AML-193 (cell line): ENCODE data around the gene TWIST2.

Experiments used
- DNase-seq, 2 experiments: peaks; one replicate each; lab custom pipeline; 2025; lab: John Stamatoyannopoulos, UW

TWIST2 gene

DNA sequence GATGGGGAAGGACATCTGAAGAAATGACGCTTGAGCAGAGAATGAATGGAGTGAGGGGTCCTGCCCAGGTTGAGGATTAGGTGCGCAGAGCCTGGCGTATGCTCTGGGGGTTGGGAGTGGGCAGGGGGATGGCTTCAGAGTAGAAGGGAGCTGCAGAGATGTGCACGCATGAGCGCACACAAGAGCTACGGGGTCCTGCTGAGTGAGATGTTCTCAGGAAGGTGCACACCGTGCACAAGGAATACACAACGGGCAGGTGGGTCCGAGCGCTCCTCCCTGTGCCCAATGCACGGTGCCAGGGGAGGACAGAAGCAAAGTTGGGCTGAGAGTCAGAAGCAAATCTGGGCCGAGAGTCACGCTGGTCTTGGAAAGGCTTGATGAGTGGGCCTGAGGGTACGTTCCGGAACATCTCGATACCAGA is 25.5 kb downstream of the TWIST2 start:
- DNase-seq = no peak

DNA sequence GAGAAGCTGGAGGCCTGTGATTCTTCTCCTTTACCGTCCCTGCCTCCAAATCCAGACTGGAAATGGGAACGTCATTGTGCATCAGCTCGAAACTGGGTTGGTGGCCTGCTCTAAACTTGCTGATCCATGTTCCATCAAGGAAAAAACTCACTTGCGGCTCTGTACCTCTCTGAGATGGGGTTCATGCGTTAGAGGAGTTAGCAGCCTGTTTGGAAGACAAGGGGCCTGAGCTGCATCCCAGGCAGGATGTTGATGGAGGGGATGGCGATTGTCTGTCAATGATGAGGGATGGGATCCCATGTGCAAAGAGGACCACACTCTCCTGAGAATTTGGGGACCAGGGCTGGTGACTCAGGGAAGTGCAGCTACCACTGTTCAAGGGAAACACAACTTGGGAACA is 26.0 kb downstream of the TWIST2 start:
- DNase-seq = no peak

DNA sequence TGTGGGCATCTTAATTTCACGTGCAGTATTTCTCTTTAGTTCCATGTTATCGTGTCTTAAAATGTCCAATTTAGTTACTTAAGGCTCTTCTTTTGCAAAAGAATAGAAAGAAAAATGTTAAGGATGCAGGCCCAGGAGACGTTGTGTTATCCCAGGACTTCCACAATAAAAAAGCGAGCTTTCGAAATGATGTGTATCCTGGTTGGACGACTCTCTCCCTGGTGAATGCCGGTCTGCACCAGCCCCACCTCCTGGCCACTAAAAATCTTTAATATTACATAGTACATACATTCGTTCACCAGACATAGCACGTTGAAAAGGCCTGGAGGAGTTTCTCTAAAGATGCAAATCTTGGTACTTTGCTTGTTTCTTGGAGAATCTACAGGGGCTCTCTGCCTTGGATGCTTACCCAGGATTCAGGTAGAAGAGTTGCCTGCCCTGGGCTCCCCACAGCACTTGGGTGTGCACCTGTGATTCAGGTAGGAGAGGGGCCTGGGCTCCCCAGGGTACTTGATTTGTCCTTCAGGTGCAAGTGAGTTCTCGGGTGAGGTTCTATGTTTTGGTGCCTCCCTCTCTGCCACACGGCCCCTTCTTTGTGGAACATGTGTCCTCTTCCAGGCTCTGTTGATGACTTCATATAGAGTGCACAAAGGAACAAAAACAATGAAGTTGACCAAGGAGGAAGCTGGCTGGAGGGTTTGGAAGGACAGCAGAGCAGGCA is 26.6 kb downstream of the TWIST2 start:
- DNase-seq = no peak

DNA sequence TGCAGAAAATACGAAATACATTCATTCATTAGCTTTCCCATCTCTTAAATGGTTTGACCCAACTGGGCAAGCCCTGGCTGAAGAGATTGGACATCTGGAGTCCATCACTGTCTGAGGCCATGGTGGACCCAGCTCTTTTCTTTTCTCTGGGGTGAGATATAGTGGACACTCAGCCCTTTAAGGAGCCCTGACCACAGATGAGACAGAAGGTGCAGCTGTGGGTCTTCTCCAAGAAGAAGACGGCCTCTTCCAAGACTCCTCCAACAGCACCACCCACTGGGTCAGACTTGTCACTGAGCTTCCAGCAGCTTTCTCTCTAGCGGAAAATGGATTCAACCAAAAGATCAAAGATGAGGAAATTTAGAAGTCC is 27.2 kb downstream of the TWIST2 start:
- no peak for DNase-seq

DNA sequence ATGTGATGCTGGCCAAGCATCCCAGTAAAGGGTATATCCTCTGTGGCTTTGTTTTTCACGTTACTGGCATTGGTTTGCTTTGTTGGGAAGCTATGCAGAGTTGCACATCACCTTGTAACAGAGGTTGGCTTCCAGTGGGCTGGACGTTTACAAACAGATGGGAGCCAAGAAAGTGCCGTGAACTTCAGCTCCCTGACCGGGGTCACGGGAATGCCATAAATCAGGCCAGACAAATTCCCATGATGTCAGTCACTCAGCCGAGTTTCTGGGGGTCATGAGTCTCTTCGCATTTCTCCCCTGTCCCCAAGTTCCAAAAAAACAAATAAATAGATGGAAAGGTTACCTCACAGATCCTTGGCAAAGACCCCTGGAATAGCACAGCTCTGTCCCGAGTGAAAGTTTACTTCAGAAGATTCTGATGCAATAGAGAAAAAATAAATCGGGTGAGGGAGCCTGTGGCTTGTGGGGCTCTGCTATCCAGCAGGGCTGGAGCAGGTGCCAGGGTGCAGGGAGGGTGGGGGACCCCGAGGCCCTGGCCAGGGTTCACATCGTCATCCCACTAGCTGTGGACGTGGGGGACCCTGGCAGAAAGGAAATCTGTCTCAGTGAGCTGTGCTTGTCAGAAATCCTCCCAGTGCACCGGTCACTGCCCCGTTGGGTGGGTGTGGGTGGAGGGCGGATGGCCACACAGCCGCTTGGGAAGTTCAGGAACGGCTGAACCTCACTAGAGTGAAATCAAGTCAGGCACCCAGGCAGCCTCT is 27.8 kb downstream of the TWIST2 start:
- DNase-seq = no peak

DNA sequence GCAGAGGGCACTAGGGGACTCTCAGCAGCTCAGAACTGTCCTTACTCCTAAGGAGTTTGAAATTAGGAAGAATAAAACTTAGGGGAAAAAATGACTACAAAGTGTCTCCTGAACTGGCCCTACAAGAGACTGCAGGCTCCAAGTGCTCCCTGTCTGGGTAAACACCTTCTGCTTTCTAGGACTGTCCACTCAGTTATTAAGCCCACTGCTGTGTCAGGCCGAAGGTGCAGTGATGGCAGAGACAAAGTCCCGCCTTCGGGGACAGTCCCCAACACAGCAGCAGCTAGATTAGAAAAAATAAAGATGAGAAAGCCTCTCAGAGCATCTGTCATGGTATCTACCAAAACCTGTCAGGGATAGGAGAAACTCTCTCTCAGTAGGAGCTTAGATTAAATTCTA is 28.3 kb downstream of the TWIST2 start:
- no peak for DNase-seq

DNA sequence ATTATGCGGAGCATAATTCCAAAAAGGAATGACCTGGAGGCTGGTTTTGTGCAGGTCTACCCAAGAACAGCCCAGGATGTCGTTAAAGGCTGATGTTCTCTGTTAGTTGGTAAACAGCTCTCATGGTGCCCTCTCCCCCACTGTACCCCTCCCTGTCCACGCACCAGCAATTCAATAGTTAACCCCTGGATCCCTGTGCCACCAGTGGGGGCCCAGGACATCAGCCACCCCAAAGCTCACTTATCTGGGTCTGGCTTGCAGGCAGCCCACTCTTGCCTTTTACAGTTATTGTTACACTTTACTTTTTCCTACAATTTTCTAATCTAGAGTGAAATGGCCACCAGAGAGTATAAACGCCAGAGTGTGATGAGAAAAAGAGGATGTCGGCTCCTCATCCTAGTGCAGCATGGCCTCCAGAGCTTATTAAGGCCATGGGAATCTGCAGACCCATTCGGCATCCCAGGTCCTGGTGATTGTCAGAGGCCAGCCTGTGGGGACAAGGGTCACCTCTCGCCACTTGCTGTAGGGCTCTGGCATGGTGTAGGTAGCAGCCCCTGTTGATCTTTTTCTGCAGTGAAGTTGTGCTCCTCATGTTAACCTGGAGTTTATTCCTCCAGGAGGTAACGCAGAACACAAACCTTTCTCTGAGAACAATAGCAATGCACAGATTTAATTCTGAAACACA is 30.3 kb downstream of the TWIST2 start:
- no peak for DNase-seq

DNA sequence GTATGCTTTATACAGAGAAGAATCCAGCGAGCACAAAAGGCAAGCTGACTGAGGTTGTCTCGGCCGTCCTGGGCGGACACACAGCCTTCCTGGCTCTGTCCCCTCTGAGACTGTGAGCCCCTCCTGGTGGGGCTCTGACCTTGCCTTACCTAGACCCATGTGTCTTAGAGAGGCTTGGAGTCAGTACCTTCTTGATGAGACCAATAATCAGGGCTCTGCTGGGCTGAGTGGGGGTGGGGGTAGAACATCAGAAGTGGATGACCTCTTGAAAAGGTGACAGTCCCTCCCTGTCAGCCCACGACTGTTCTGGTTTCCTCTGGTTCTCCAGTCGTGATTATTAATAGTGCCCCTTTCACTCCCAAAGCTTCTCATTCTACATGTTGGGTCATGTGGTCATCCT is 31.2 kb downstream of the TWIST2 start:
- DNase-seq = no peak

DNA sequence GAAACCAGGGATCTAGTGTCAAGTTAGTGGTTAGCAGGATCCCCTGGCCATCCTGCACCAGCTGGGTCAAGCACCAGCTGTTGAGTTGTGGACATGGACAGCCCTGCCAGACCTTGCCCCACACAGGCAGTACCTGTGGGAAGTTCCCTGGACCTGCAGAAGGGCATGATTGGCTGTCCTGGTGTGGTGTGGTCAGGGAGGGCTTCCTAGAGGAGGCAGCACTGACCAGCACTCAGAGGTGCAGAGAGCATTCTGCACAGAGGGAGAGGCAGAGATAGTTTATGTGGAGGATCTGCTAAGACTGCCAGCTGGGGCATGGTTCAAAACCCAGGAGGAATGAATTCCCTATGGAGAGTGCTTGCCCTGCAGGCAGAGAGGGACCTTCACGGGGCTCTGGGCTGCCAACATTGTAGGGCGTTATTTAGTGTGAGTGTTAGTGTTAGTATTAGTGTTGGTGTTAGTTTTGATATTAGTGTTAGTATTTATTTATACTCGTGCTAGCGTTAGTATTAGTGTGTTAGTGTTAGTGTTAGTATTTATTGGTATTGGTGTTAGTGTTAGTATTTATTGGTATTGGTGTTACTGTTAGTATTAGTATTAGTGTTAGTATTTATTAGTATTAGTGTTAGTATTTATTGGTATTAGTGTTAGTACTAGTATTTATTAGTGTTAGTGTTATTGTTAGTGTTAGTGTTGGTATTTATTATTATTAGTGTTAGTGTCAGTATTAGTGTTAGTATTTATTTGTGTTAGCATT is 31.9 kb downstream of the TWIST2 start:
- DNase-seq = no peak

DNA sequence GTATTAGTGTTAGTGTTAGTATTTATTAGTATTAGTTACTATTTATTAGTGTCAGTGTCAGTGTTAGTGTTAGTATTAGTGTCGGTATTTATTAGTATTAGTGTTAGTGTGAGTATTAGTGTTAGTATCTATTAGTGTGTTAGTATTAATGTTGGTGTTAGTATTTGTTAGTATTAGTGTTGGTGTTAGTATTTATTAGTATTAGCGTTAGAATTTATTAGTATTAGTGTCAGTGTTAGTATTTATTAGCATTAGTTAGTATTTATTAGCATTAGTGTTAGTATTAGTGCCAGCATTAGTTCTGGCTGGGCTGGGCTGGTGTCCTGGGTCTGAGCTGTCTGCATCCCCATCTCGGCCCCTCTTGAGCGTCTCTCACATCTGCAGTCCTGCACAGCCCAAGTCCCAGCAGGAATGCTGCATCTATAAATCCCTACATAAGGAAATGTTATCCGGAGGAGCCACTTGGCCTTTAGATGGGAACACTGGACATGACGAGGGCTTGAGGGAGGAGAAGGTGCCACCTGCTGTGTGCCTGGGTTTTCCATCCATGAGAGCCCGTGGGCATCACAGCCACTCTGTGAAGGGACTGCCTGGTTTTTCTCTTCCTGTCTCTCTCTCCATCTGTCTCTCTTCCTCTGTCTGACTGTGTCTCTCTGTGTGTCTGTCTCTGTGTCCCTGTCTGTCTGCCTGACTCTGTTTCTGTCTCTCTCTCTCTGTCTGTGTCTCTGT is 33.6 kb downstream of the TWIST2 start:
- no peak for DNase-seq

DNA sequence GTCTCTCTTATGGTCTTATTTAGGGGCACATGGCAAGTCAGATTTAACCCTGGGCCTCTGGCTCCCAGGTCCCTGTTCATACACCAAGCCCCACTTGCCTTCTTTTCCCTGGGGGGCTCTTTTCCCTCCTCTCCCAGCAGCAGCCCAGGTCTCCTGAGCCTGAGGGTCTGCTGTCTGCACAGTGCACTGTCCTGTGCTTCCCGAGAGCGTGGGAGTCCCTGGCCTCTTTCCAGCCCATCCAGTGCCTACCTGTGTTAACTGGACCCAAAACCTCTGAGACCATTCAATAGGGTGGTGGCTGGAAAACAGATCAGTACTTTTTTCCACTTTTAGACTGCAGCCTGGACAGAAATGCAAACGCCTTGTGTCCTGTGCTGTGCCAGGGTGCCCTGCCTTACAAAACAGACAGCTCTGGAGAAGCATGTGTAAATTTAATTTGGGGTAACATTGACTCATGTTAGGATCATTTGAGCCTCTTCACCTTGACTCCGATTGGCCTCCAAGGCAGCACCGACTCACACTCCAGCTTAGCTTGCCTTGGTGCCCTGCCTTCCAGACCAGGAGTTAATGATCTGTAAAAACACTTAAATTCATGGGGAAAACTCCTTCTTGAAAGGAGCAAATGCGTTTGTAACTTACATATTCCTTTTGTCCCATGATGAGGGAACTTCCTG is 34.3 kb downstream of the TWIST2 start:
- no peak for DNase-seq

DNA sequence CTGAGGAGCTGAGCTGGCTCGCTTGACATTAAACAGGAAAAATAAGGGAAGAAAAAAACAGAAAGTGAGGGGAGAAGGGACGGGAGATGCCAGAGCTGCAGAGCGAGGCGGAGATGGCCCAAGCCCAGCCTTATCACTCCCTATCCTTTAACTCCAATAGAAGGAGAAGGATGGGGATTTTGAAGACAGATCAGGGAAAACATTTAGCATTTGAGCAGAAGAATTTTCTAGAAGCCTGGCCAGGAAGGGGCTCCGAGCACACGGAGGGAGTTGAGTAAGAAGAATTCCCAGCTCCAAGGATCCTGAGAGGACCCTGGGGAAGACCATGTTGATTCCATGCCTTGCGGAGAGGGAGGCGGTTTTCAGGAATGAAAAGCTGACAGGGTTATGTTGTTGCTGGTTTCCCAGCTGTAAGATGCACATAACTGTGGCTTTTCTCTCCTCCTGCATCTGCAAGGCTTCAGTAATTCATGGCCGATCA is 35.6 kb downstream of the TWIST2 start:
- DNase-seq = no peak

DNA sequence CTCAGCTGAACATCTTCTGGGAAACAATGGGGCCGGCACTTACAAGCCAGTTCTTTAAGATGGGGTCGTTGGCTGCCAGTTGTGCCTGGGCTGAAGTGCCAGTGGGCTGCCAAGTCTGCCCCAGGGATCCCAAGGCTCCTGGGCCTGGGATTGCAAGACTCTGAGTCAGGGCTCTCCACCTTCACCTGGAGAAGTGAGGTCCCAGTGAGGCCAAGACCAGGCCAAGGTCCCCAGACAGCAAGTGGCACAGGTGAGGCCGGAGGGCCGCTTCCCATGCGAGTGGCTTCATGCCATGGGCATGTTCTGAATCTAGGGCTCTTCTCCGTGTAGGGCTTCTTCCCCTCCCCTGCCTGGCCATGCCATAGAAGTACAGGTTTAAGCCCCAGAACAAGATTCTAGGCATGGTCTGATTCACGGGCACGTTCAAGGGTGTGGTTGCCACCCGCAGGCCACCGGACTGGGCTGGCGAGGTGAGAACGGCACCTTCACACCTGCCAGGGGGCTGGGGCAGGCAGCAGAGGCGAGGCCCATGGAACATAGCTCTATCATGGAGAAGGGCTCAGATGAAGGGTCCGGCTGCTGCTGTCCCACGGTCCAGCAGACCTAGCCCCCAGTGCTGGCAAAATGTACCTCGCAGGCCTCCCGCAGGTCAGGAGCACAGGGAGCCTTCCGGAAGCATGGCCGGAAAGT is 36.4 kb downstream of the TWIST2 start:
- no peak for DNase-seq

DNA sequence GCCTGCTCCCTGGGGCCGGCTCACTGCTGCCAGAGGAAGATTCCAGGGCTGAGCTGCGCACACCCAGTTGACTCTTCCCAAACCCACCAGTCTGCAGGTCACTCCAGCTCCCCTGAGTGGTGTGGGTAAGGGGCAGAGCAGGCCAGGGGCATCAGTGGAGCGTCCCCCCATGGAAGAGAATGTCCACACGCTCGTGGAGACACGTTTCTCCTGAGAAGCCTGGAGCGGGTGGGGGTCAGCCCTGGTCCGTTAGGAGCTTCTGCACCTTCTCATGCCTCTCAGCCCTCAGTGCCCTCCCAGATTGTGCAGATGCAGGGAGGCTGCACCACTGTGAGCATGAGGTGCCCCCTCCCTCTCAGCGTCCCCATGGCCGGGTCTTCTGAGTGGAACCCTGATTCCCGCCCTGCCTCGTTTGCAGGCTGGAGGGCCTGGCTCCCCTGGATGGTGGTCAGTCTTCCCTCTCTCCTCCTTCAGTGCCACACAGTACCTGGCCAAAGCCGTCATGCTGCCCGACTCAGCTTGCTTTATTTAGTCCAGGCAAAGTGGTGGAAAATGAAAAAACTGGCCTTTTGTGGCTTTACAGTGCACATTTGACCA is 37.0 kb downstream of the TWIST2 start:
- DNase-seq = no peak

DNA sequence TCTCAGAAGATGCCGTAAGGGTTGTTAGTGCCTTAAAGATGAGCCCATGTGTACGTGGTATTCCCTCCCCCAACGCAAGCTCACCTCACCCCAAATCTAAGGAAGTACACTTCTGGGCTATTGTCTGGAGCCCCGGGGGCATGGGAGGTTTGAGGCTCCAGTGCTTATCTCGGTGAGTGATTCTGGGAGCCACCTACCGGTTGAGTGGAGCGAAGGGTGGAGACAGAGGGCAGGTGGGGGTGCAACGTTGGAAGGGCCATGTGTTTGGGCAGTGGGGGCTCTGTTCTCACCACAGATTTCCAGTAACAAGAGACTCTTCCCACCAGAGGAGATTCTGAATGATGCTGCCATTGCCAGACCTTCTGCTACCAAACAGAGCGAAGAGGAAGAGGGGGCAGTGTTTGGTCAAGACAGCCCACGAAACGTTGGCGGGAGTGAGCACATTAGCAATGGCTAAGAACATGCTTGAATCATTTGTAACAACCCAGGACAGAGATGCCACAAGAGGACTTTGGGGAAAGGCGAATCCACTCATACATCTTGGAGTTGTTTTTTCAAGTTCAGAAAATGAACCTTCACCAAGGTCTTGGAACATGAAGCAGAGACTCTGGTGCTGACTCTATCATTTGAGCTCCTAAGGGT is 38.7 kb downstream of the TWIST2 start:
- no peak for DNase-seq

DNA sequence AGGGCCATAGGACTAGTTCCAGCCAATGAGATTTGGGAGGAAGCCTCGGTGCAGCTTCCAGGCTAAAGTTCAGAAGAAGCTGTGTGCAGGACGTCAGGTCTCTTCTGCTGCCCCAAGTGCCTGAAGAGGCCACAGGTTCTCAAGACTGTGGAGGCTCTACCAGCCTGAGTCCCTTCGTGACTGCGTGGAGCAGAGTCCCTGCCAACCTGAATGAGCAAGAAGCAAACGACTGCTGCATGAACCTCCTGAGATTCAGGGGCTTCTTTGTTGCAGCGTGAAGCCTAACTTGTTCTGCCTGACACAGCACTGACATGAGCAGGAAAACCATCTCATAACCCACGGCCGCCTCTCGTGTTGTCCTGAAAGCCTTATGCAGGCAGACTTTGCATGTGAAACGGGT is 39.7 kb downstream of the TWIST2 start:
- DNase-seq = no peak

DNA sequence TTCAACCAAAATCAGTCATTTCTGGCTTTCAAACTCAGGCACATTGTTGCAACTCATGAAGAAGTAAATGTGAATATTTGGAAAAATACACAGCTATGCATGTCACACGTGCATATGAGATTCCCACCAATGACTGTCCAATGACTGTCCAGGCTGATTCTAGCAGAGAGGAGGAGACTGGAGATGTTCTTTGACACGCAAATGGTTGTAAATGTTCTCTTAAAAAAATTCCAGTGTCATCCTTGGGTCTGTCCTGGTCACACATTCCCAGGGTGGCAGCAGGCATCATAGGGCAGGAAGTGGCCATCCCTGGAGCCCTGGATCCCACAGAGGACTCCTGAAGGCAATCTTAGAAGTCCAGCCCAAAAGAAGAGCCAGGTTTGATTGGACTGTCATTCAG is 40.9 kb downstream of the TWIST2 start:
- DNase-seq = no peak

DNA sequence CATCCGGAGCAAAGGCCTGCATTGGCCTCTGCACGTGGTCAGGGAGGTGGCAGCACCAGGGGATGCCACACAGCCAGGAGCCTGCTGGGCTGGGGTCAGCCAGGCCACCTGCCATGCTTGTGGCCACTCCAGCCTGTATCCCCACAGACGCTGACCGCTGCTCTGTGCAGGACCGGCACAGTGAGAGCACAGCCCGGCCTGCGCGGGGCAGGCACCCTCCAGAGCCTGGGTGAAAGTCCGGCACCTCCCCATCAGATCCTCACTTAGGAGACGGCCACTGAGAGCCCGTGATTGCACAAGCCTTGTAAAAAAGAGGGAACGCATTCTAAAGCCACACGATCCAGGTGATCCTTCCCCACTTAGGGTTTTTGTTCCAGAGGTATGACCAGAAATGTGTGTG is 42.2 kb downstream of the TWIST2 start:
- no peak for DNase-seq

DNA sequence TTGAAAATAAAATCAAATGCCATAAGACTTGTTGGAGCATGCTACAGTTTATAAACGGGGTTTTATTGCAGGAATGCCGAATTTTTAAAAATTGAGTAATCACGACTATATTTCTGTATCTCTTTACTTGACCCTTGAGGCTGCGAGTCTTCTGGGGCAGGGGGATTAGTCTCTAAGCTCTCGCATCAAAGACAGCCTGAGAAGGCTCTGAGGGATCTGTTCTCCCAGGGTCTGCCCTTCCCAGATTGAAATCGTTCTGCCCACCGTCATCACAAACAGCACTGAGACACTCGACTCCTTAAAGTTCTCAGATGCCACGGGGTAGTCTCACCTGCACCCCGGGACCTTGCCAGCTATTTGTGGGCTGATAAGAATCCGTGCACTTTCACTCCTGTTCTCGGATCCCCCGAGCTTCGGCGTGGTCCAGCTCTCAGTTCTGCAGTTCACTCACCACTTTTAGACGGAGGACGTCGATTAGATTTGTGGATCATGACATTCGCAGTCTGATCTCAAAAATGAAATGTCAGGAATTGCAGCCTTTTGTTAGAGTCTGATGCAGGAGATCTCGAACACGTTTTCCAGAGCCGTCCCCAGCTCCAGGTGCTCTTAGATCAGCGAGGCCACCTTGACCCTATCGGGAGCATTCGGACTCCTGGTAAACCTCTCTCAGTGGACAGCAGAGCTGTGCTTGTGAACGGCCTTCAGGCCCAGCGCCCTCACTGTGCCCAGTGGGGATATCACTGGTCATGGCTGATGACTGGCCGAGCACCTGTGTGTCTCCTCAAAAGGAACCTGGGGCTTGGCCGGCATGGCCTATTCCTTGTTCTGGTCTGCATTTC is 43.0 kb downstream of the TWIST2 start:
- DNase-seq = no peak
